D721Med (cell line): ENCODE measurements around the gene SLC7A11.

Experiments
- DNase-seq: peaks from one replicate; pipeline ENCODE4 v3.0.0; 2011; ENCODE audit warnings: low spot score; ENCODE audit not compliant: insufficient read length
- FAIRE-seq: peaks from 2 replicates; lab custom pipeline; 2011; peaks lifted over from hg19 to GRCh38; lab: Jason Lieb, UNC
- TF ChIP-seq, protein P1 (sequence below): IDR thresholded peaks from 2 replicates; pipeline ENCODE4 v1.5.1; 2012; ENCODE audit warnings: mild to moderate bottlenecking, control low read depth; ENCODE audit not compliant: insufficient read depth; ENCODE audit errors: missing control alignments

SLC7A11 gene

GRCh38 chr4:138242076-138242833 is at the start of gene SLC7A11:
SLC7A11 (minus strand) TSS chr4:138242349; CDS start chr4:138242069, 280 bp downstream.
- TF ChIP-seq, protein P1, sequence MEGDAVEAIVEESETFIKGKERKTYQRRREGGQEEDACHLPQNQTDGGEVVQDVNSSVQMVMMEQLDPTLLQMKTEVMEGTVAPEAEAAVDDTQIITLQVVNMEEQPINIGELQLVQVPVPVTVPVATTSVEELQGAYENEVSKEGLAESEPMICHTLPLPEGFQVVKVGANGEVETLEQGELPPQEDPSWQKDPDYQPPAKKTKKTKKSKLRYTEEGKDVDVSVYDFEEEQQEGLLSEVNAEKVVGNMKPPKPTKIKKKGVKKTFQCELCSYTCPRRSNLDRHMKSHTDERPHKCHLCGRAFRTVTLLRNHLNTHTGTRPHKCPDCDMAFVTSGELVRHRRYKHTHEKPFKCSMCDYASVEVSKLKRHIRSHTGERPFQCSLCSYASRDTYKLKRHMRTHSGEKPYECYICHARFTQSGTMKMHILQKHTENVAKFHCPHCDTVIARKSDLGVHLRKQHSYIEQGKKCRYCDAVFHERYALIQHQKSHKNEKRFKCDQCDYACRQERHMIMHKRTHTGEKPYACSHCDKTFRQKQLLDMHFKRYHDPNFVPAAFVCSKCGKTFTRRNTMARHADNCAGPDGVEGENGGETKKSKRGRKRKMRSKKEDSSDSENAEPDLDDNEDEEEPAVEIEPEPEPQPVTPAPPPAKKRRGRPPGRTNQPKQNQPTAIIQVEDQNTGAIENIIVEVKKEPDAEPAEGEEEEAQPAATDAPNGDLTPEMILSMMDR = no peak
- DNase-seq (no peak), FAIRE-seq (no peak)

DNA sequence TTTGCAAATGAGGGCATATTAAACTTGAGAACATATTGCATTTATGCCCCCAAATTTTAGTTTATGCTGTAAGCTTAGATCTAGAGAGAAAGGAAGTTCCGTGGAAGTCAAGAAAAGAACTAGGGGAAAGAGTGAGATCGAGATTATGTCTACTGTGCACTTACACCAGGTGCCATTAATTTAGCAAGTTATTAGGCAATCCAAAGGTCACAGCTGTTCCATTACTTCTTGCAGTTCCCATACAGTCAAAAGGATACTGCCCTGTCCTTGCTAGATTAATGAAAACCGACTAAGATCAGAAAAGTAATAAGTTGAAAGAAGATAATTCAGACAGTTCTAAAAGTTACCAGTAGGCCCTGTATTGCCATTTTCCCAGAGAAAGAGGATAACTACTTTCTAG is 49.3 kb upstream of the SLC7A11 start:
- no peak for FAIRE-seq

DNA sequence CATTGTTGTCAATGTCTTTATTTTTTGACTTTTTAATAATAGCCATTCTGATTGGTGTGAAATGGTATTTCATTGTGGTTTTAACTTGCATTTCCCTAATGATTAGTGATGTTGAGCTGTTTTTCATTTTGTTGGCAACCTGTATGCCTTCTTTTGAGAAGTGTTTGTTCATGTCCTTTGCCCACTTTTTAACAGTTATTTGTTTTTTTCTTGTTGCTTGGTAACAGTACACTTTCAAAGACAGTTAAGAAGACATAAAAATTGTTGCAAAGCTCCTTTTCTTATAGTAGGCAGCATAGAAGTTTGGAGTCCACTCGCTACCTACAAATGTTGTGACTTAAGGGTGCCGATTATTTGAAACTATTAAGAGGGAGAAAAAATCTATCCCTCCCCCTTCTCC is 48.7 kb upstream of the SLC7A11 start:
- TF ChIP-seq, protein P1 = no peak
- no peak for DNase-seq
- no peak for FAIRE-seq

More for the DNA sequence above, 49.3 kb upstream of the SLC7A11 start:
- no peak for DNase-seq
- TF ChIP-seq, protein P1 = no peak

GRCh38 chr4:138279286-138279685 is 37.1 kb upstream of the SLC7A11 start:
- TF ChIP-seq, protein P1 = no peak
- no peak for FAIRE-seq
- DNase-seq = no peak

- TF ChIP-seq, protein P1 = no peak
- FAIRE-seq = no peak
- no peak for DNase-seq
These were observed 35.0 kb upstream of the SLC7A11 start for GRCh38 chr4:138277133-138277532.

DNA sequence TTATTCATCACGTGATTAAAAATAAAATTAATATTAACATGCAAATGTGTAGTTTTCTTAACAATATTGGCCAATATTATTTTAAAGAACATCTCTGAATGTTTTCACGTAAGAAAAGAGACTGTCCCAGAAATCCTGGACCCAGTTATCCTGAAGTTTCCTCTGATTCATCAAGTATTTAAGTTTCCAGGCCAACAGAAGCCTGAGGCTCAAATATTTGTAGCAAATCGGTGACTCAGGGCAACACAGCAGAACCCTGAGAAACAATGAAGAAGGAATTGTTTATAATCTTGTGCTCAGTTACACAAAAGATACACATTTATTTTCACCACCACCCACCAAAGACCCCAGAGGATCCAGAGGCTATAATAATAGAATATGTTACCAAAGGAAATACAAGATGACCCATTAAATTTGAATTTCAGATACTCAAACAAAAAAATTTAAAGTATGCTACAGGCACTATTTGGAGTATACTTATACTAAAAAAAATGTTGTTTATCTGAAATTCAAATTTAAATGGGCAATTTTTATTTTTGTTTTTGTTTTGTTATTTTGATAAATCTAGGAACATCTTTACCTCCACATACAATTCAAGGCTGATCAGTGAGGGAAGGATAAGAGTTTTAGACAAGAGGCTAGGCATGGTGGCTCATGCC is 33.9 kb upstream of the SLC7A11 start:
- DNase-seq (no peak), FAIRE-seq (no peak)
- TF ChIP-seq, protein P1 = no peak

DNA sequence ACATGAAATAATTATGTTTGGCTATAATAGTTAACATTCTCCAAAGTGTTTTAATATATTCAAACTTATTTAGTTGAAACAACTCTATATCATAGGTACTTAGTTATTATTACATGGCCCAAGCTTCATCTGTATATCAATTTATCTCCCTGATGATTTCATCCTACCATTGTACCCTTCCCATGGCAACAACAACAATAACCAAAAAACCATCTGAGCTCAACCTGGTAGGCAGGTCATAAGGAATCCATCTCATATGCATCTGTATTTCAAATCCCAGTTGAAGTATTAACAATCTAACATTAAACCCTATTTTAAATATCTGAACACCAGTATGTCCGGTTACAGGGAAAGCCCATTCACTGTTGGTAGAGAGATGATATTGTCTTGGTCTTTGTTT is 33.1 kb upstream of the SLC7A11 start:
- TF ChIP-seq, protein P1 = no peak
- FAIRE-seq (no peak), DNase-seq (no peak)
